ENCODE measurements around the gene RTN4IP1. TPM values are rescaled to one million over a fixed set of nuclear protein-coding genes. Genes with fewer than 3 reads are reported as not detected.

The RTN4IP1 gene
- total RNA-seq, 2 experiments from 2014 or later = 9.4 to 10.7 TPM

DNA sequence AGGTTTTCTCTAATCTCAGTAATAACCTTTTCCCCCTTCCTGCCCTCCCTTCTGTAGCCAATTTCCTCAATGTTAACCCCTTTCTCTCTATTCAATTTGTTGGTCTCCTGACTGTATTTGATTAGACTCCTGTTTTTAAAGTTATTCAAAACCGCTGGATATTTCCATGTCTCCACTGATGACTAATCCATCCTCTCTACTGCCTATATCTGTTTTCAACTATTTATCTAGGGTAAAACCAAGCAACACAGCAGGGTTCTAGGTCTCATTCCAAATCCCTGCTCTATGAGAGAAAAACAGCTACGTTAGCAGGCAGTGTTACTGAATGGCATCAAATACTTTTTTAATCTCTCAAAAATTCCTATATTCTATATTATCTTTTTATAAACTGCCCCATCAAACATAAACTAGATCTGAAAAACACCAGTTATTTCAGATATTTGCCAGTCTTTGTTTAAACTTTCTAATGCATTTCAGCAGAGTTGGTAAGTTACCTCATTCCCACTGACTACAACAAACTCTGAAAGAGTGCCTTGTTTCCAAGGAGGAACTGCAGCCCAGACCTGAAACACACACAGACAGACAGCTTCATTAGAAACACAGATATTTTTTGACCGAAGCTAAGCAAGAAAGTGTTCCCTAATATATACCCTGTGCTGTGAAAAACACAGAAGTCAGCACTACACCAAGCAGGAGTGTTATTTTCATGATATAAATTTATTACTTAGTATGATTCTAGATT is 8.2 kb downstream of the RTN4IP1 start:
- ATAC-seq = no peak
- H3K27ac Mint-ChIP-seq = no peak overlapping the region

DNA sequence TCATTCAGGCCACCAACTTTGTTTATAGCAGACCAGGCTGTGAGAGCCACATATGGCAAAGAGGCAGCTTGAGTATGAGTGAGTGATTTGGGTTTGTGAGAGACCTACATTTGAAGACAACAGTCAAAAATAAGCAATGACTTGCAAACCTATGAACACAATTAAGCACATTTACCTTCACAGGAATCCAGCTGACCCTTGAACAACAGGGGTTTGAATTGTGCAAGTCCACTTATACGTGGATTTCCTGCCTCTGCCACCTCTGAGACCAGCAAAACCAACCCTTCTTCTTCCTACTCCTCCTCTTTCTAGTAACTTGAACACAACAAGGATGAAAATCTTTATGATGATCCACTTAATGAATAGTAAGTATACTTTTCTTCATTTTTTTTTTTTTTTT is 10.1 kb downstream of the RTN4IP1 start:
- CTCF ChIA-PET = interaction anchor here (1.1 kb wide), 1 partner anchor 10 kb away, joined by 3 read pairs; the partner anchor contains the start of genes QRSL1 and RTN4IP1

More for the DNA sequence above, 8.2 kb downstream of the RTN4IP1 start:
- Mint-ChIP-seq H3K4me1 (peaks cover 23% of the 10 kb centered on the region), H3K9me3 (ENCODE audit: low read depth) (peaks cover 2% of the 10 kb centered on the region), H3K27me3 (no peaks in the 10 kb centered on the region), H3K4me3 (no peak overlapping the region), H3K36me3 (peaks cover 40% of the 10 kb centered on the region)
- CTCF ChIA-PET = interaction anchor here (1.5 kb wide), 1 partner anchor 55 kb away, joined by 3 read pairs; no protein-coding TSS in a partner anchor
- DNase-seq = no peak

DNA sequence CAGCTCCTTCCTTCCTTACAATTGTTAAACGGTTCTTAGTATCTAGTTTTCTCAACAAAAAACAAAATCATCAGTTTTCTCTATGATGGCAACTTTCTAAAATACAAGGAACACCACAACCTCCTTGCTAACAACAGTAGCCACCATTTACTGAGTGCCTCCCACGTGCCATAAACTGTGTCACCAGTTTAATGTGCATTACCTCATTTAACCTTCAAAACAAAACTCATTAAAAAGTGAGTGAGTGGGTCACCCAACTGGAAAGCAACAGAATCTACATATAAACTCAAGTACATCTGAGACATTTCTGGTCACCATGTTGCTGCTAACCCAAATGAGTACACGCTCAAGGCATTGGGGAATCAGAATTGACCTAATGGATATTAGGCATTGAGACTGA is 11.0 kb downstream of the RTN4IP1 start:
- Mint-ChIP-seq H3K9me3 (ENCODE audit: low read depth) (peaks cover 2% of the 10 kb centered on the region), H3K27ac (no peak overlapping the region), H3K4me3 (no peak overlapping the region), H3K36me3 (peaks cover 42% of the 10 kb centered on the region), H3K4me1 (peaks cover 39% of the 10 kb centered on the region), H3K27me3 (no peaks in the 10 kb centered on the region)
- CTCF ChIA-PET = interaction anchor here (0.9 to 1.9 kb wide), 5 partner anchors 8 to 361 kb away, joined by 3 to 6 read pairs (median 3); partner anchors contain the start of genes QRSL1 and RTN4IP1
- no peak for ATAC-seq
- no peak for DNase-seq

More for the DNA sequence above, 10.1 kb downstream of the RTN4IP1 start:
- ATAC-seq (no peak), DNase-seq (no peak)
- Mint-ChIP-seq H3K27me3 (no peaks in the 10 kb centered on the region), H3K27ac (peak overlapping the region; percentile 2), H3K9me3 (ENCODE audit: low read depth) (peaks cover 2% of the 10 kb centered on the region), H3K4me1 (peaks cover 30% of the 10 kb centered on the region), H3K36me3 (peaks cover 43% of the 10 kb centered on the region), H3K4me3 (no peak overlapping the region)

DNA sequence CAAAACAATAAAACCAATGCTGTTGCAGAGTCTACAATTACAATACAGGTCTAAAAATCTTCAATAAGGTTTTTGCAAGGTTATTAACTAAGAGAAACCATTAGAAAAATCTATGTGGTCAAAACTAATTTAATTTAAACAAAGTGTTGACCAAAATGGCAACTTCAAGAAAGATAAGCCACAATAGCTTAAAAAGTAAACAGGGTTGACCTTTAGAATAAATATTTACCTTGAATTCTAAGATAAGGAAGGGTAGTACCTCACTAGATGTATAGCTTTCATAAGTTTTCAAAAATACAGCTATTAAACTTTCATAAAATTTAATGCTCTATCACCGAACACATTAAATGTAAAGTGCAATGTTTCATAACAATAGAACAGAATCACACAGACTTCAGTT is 11.4 kb downstream of the RTN4IP1 start:
- CTCF ChIA-PET = interaction anchor here (0.9 to 1.9 kb wide), 4 partner anchors 8 to 362 kb away, joined by 3 to 6 read pairs (median 4); no protein-coding TSS in a partner anchor
- Mint-ChIP-seq H3K36me3 (peaks cover 41% of the 10 kb centered on the region), H3K27me3 (no peaks in the 10 kb centered on the region), H3K27ac (no peak overlapping the region), H3K4me1 (peaks cover 43% of the 10 kb centered on the region), H3K9me3 (ENCODE audit: low read depth) (peaks cover 2% of the 10 kb centered on the region), H3K4me3 (no peak overlapping the region)
- DNase-seq = no peak
- ATAC-seq = no peak

DNA sequence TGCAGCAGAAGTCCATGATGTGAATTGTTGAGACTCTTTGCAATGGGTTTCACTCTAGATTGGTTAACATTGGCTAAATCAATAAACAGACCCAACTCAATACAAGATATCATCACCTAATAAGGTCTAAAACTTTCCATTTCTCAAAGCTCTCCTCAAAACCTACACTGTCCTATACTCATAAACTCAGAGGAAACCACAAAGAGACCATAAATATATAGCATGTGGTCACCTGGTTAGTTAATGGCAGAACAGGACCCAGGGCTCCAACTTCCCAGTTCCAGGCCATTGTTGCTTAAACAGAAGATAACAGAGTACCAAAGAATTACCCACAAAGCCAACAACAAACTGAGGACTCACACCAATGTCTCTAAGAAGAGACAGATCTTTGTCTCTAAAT is 12.0 kb downstream of the RTN4IP1 start:
- no peak for DNase-seq
- H3K36me3 Mint-ChIP-seq = peaks cover 38% of the 10 kb centered on the region
- peak overlapping the region; percentile 66 for H3K27ac Mint-ChIP-seq
- no peaks in the 10 kb centered on the region for H3K9me3 Mint-ChIP-seq (ENCODE audit: low read depth)
- H3K4me3 Mint-ChIP-seq = no peak overlapping the region
- no peak for ATAC-seq
- CTCF ChIA-PET = interaction anchor here (0.9 to 1.9 kb wide), 3 partner anchors 8 to 9 kb away, joined by 3 to 6 read pairs (median 5); no protein-coding TSS in a partner anchor
- no peaks in the 10 kb centered on the region for H3K27me3 Mint-ChIP-seq
- peaks cover 48% of the 10 kb centered on the region for H3K4me1 Mint-ChIP-seq

DNA sequence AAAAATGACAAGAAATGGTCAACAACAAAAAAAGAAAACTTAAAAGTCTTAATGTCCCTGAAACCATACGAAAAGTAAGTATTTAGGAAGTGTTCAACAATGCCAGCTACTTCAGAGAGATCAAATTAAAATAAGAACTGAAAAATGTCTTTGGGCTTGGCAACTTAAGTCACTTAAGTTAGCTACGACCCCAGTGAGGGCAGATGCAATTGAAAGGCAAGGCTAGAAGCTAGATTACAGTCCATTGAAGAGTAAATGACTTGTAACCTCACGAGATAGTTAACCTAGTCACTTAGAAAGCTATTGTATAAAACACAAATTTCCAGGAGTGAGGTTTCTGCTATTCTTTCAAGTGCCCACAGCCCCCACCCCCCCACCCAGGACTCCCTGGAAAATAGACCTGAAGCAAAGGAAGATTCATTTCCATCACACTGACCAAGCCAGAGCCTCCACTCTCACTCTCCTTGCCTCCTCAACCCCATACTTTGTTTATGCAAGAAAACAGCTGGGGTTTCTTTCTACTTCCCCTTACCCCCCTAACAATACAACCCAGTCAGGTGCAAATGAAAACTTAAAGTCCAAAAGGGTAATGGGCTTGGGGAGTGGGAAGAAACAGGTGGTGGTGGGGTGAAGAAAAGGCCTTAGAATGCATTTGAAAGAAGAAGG is 14.6 kb downstream of the RTN4IP1 start:
- Mint-ChIP-seq H3K4me3 (no peak overlapping the region), H3K4me1 (peaks cover 48% of the 10 kb centered on the region), H3K27ac (peak overlapping the region; percentile 80), H3K27me3 (no peaks in the 10 kb centered on the region), H3K36me3 (peaks cover 31% of the 10 kb centered on the region), H3K9me3 (ENCODE audit: low read depth) (no peaks in the 10 kb centered on the region)
- ATAC-seq (no peak), DNase-seq (no peak)
- CTCF ChIA-PET = interaction anchor here (0.7 to 1.2 kb wide), 3 partner anchors 12 to 364 kb away, joined by 3 read pairs; no protein-coding TSS in a partner anchor

DNA sequence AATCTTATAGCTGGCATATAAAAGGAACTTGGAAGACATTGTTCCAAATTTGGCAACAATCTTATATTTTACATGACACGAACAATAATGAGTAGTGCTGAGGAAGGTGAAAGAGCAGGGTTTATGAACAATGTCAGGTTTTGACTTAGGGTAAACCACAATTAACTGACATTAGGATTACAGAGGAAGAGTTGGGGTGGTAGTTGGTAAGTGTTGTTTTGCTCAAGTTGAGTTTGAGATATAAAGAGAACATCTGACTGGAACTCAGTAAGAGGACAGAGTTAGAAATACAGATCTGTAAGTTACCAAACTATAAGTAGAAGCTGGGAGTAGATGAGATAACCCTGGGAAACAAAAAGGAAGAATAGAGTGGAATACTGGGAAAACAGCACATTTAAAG is 15.1 kb downstream of the RTN4IP1 start:
- ATAC-seq = peak; percentile 37
- H3K4me1 Mint-ChIP-seq = peaks cover 46% of the 10 kb centered on the region
- DNase-seq = no peak
- H3K4me3 Mint-ChIP-seq = peak overlapping the region; percentile 0
- no peaks in the 10 kb centered on the region for H3K27me3 Mint-ChIP-seq
- CTCF ChIA-PET = interaction anchor here (0.7 to 1.2 kb wide), 3 partner anchors 13 to 365 kb away, joined by 3 read pairs; no protein-coding TSS in a partner anchor
- H3K9me3 Mint-ChIP-seq (ENCODE audit: low read depth) = no peaks in the 10 kb centered on the region
- H3K36me3 Mint-ChIP-seq = peaks cover 29% of the 10 kb centered on the region
- H3K27ac Mint-ChIP-seq = peak overlapping the region; percentile 80

DNA sequence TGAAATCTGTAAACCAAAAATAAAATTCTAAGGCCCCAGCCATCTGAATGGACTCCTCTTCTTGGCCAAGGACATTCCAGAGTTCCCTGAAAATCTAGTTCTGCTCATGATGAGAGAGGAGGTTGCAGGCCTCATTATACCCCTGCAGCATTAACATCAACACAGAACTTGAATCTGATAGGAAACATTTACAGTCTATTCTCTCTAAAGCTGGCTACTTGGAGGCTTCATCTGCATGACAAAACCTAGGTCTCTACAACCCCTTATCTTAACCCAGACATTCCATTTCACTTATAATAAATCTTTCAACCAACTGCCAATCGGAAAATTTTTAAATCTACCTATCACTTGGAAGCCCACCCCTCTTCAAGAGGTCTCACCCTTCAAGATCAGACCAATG is 15.7 kb downstream of the RTN4IP1 start:
- Mint-ChIP-seq H3K9me3 (ENCODE audit: low read depth) (no peaks in the 10 kb centered on the region), H3K27ac (peak overlapping the region; percentile 80), H3K36me3 (peaks cover 26% of the 10 kb centered on the region), H3K27me3 (no peaks in the 10 kb centered on the region), H3K4me3 (no peak overlapping the region), H3K4me1 (peaks cover 43% of the 10 kb centered on the region)
- CTCF ChIA-PET = interaction anchor here (1.0 kb wide), 1 partner anchor 366 kb away, joined by 3 read pairs; no protein-coding TSS in a partner anchor
- no peak for ATAC-seq
- DNase-seq = no peak

DNA sequence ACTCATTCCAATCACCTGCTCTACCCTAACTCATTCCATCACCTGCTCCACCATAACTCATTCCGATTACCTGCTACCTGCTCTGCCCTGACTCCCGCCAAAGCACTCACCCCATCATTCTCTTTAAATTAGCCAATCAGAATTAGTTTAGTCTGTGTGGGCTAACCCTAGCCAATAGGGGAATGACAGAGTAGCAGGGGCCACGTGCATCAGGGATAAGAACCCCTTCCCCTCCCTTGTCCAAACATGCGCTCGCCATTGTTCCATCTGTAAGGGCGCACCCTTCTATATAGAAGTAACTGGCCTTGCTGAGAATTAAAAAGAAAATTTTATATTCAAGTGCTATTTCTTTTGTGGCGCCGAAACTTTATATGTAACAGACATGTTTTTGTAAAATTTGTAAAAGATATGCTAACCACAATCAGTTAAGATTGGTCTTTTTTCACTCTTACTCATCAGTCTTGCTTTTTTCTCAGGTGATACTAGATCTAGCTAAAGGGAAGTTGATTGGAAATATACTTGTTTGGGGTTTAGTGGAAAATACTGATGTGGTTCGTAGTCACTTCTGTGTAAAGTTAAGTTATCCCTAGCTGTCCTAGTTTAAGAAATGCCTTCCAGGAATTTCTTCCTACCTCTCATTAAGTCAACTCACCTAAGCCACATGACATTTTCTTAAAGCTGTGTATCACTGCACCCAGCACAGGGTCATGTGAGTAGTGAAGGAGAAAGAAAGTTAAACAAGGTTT is 16.5 kb downstream of the RTN4IP1 start:
- Mint-ChIP-seq H3K4me1 (peaks cover 43% of the 10 kb centered on the region), H3K27ac (peak overlapping the region; percentile 80), H3K27me3 (no peaks in the 10 kb centered on the region), H3K4me3 (no peak overlapping the region), H3K9me3 (ENCODE audit: low read depth) (no peaks in the 10 kb centered on the region), H3K36me3 (peaks cover 23% of the 10 kb centered on the region)
- CTCF ChIA-PET = no interaction called here
- peak; percentile 43 for ATAC-seq
- no peak for DNase-seq

DNA sequence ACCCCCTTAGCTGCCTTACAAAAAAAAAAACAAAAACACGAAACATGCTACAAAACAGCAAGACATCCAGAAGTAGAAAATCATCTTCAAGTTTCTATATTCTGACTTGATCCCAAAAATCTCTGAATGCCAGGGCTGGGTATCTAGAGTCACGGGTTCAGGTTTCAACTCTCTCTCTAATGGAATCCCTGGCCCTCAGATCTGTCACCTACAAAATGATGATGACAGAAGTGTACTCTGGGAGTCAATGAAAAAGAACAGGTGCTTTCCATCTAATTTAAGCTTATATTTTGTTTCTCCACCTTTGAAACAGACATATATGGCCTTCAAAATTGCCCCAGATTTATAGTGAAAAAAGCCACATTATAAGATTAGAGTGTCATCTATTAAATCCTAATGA is 18.3 kb downstream of the RTN4IP1 start:
- DNase-seq = no peak
- Mint-ChIP-seq H3K36me3 (peaks cover 12% of the 10 kb centered on the region), H3K27me3 (no peaks in the 10 kb centered on the region), H3K9me3 (ENCODE audit: low read depth) (no peaks in the 10 kb centered on the region), H3K4me1 (peaks cover 35% of the 10 kb centered on the region), H3K27ac (no peak overlapping the region), H3K4me3 (no peak overlapping the region)
- CTCF ChIA-PET = interaction anchor here (1.0 to 3.3 kb wide), 2 partner anchors 369 to 386 kb away, joined by 4 to 24 read pairs; no protein-coding TSS in a partner anchor
- no peak for ATAC-seq

DNA sequence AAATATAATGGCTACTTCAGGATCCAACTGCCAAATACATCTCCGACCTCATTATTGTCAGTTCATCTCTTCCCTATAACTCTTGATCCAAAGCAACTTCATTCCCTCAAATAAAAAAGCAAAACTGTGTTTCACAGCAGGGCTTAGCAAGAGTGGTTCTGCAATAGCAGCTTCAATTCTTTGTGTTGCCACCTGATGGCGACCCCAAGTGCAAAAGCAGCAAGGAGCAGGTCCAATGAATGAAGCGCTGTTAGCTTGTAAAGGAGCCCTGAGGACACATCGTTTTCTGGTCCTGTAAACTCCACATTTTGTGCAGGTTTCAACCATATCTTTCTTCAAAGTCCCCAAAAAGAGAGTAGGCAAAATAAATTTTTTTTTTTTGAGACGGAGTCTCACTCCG is 19.6 kb downstream of the RTN4IP1 start:
- Mint-ChIP-seq H3K27ac (no peak overlapping the region), H3K9me3 (ENCODE audit: low read depth) (no peaks in the 10 kb centered on the region), H3K4me3 (no peak overlapping the region), H3K4me1 (peaks cover 30% of the 10 kb centered on the region), H3K36me3 (peaks cover 13% of the 10 kb centered on the region), H3K27me3 (no peaks in the 10 kb centered on the region)
- CTCF ChIA-PET = interaction anchor here (0.6 to 3.3 kb wide), 6 partner anchors 8 to 388 kb away, joined by 3 to 24 read pairs (median 4); no protein-coding TSS in a partner anchor
- ATAC-seq (no peak), DNase-seq (peak; percentile 52)

DNA sequence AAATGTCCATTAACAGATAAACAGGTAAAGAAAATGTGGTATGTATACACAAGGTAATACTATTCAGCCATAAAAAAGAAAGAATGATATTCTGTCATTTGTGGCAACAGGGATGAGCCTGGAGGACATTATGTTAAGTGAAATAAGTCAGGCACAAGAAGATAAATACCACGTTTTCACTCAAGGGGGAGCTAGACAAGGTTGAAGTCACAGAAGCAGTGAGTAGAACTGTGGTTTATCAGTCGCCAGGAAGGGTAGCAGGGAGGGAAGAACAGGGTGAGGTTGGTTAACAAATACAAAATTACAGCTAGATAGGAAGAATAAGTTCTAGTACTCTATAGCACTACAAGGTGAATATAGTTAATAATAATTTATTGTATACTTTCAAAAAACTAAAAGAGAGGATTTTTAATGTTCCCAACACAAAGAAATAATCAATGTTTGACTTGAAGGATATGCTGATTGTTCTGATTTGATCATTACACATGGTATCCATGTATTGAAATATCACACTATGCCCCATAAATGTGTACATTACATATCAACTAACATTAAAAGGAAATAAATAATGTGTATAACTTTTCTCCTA is 21.1 kb downstream of the RTN4IP1 start:
- no peak overlapping the region for H3K27ac Mint-ChIP-seq
- no peaks in the 10 kb centered on the region for H3K27me3 Mint-ChIP-seq
- no peak overlapping the region for H3K4me3 Mint-ChIP-seq
- peaks cover 15% of the 10 kb centered on the region for H3K4me1 Mint-ChIP-seq
- peaks cover 9% of the 10 kb centered on the region for H3K36me3 Mint-ChIP-seq
- CTCF ChIA-PET = interaction anchor here (0.6 to 3.3 kb wide), 16 partner anchors 9 to 389 kb away, joined by 3 to 24 read pairs (median 4); partner anchors contain the start of gene CRYBG1
- DNase-seq (peak; percentile 51), ATAC-seq (peak; percentile 87)
- H3K9me3 Mint-ChIP-seq (ENCODE audit: low read depth) = no peaks in the 10 kb centered on the region

Data from activated CD8-positive, alpha-beta memory T cell treated with anti-CD3 and anti-CD28 coated beads, Interleukin-2, amount 10 ng/mL, durations not matched to agents 7 days and 5 days (primary cell).